Gastrocnemius medialis (tissue), 4 donors: ENCODE measurements around the gene CHI3L1.

Experiments
- CTCF ChIP-seq, 5 experiments: fragments of 450-650 bp in 3 of 5; fragments of 200-600 bp in 2 of 5; sonication (generic) in 2 of 5; IDR thresholded peaks in 4 of 5; conservative IDR thresholded peaks in 1 of 5; 1 replicate in 4 of 5; 2 replicates in 1 of 5; pipeline ENCODE4 v1.5.1; 2016 to 2019; ENCODE audit warnings: antibody characterized with exemption in 5 of 5, mild to moderate bottlenecking in 3 of 5, moderate library complexity in 3 of 5
- POLR2A ChIP-seq, 2 donors: fragments of 450-650 bp; IDR thresholded peaks; one replicate each; pipeline ENCODE4 v1.6.1; 2017; ENCODE audit warnings: antibody characterized with exemption in 2 of 2, mild to moderate bottlenecking in 2 of 2, moderate library complexity in 2 of 2

GRCh38 chr1:203211812-203212211 lies 25.3 kb upstream of the CHI3L1 start:
- TF ChIP-seq CTCF (IDR thresholded peaks at IDR 0.05 in 4 of 5, conservative IDR thresholded peaks at IDR 0.05 in 1 of 5): no peak
- no peak for TF ChIP-seq POLR2A (IDR thresholded peaks at IDR 0.05)
